Measurements from ENCODE around the gene SPTB. TPM values are rescaled to one million over a fixed set of nuclear protein-coding genes. Genes with fewer than 3 reads are reported as not detected.

Gene SPTB
- polyA plus RNA-seq, 3 donors = 15.5 to 18.8 (median 16.2) TPM

Other genes with a start within 250 kb of the SPTB start
- gene PLEKHG3, start 175.5 kb downstream of the SPTB start, polyA plus RNA-seq (ENCODE audit: insufficient read length in 3 of 3) = 100 to 1,000 TPM in 1 of 3 donors, 10 to 100 TPM in 2; 92.1 to 109 (median 98.4) TPM
- gene CHURC1, start 34.5 kb upstream of the SPTB start, polyA plus RNA-seq (ENCODE audit: insufficient read length in 3 of 3) = 10 to 100 TPM; 50.4 to 51.6 (median 51.0) TPM
- gene GPX2, start 62.8 kb upstream of the SPTB start, polyA plus RNA-seq (ENCODE audit: insufficient read length in 3 of 3) = 1 to 10 TPM; 1.1 to 2.2 (median 1.1) TPM
- gene RAB15, start 92.4 kb upstream of the SPTB start, polyA plus RNA-seq (ENCODE audit: insufficient read length in 3 of 3) = 10 to 100 TPM; 23.9 to 25.3 (median 24.3) TPM
- gene FNTB, start 107.0 kb upstream of the SPTB start, polyA plus RNA-seq (ENCODE audit: insufficient read length in 3 of 3) = 10 to 100 TPM; 31.2 to 37.7 (median 36.7) TPM
- 10 to 100 TPM; 53.6 to 61.6 (median 58.5) TPM for gene MAX, start 222.6 kb upstream of the SPTB start, polyA plus RNA-seq (ENCODE audit: insufficient read length in 3 of 3)